Activated CD4-positive, alpha-beta memory T cell treated with anti-CD3 and anti-CD28 coated beads for 36 hours (primary cell): Measurements from ENCODE around the gene NAV2. TPM values are rescaled to one million over a fixed set of nuclear protein-coding genes. Genes with fewer than 3 reads are reported as not detected.

Experiments
- CTCF ChIA-PET: fragments of 350-600 bp; sonication (Branson Sonifier 250); formaldehyde crosslinking; loops from one replicate; lab custom pipeline; 2021; ENCODE audit warnings: antibody characterized with exemption, inconsistent platforms; lab: Charles Lee
- POLR2A ChIA-PET: fragments of 350-600 bp; sonication (Branson Sonifier 250); formaldehyde crosslinking; loops from one replicate; lab custom pipeline; 2021; ENCODE audit warnings: antibody characterized with exemption; lab: Charles Lee
- DNase-seq: peaks from one replicate; pipeline ENCODE4 v3.0.0-alpha.2; 2020
- H3K27ac Mint-ChIP-seq: one replicate; pipeline ENCODE4 v1.8.0; 2021; ENCODE audit warnings: mixed read lengths
- H3K27me3 Mint-ChIP-seq: one replicate; pipeline ENCODE4 v1.8.0; 2021; ENCODE audit warnings: mixed read lengths
- H3K36me3 Mint-ChIP-seq: one replicate; pipeline ENCODE4 v1.8.0; 2021; ENCODE audit warnings: mixed read lengths
- H3K4me1 Mint-ChIP-seq: one replicate; pipeline ENCODE4 v1.8.0; 2021; ENCODE audit warnings: low read depth, mixed read lengths
- H3K4me3 Mint-ChIP-seq: one replicate; pipeline ENCODE4 v1.8.0; 2021; ENCODE audit warnings: mild to moderate bottlenecking, mixed read lengths
- H3K9me3 Mint-ChIP-seq: one replicate; pipeline ENCODE4 v1.8.0; 2021; ENCODE audit warnings: mixed read lengths
- intact Hi-C: fragments of 100-400 bp; cut with micrococcal nuclease; formaldehyde crosslinking; loops from one replicate; pipeline ENCODE4 v1.15.1; 2023
- total RNA-seq, 2 experiments: library from RNA; stranded (reverse); gene quantifications; one replicate each; pipeline ENCODE4 v1.2.3, GENCODE V29; 2021

Gene NAV2
- total RNA-seq, 2 experiments from 2014 or later = 0.75 to 0.86 TPM

DNA sequence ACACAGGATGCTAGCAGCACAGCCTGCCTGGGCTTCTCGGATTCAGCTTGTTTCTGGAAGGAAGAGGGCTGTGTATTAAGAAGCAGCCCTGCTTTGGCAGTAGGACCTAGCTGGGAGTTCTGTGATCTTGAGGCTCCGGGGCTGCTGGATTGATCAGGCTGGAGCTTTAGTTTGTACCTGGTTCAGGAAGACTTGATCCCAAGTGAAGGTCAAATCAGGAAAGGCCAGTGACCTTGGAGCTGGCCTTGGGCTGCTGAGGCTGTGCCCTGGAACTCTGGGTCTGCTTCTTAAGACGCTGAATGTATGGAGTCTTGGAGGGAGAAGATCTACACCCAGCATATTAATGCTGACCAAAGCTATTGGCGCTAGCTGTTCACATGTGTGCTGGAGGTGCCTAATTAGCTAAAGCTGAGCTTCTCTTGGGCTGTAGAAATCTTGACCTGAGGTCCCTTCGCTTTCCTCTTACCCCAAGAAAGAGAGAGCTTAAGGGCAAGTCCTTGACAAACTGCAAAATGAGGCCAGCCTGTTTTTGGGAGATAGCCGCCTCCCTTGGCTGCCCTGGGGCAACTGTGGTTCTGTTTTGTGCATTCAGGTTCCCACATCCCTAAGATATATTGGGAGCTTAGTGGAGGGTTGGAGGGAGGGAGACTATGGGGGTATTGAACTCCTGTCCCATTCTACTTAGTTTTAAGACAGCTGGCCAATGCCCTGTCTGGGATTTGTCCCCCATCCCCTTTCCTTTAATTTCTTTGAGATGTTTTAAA, 311.7 kb downstream of the NAV2 start:
- H3K27ac Mint-ChIP-seq = no peak overlapping the region
- intact Hi-C loops = no loop called here

DNA sequence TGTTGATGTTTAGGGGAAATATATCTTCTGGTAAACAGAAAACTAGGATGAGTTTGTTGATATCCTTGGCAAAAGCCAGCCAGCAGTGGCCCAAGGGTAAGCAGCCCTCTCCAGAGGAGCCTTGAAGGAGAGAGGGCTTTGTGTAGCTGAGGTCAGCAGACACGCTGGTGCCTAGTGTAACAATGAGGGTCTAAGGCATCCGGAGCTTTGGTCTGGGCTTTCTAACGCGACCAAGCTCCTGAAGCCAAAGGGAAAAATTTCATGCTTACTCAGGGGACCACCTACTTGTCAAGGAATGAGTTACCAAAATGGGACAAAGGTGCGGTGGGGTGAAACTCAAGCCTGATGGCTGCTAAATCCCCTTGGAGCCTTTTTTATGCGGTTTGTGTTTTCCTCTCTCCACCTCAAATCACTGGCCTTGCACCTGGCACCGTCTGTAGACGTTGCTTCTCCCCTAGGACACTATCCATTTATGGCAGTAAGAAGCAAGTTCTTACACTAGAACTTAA, 312.7 kb downstream of the NAV2 start:
- Mint-ChIP-seq H3K4me3 (no peak overlapping the region), H3K9me3 (no peaks in the 10 kb centered on the region), H3K4me1 (no peaks in the 10 kb centered on the region), H3K27me3 (peaks cover 2% of the 10 kb centered on the region), H3K36me3 (no peaks in the 10 kb centered on the region), H3K27ac (no peak overlapping the region)
- CTCF ChIA-PET = no interaction called here
- POLR2A ChIA-PET = no interaction called here
- intact Hi-C loops = no loop called here
- no peak for DNase-seq

More for the DNA sequence above, 311.7 kb downstream of the NAV2 start:
- ChIA-PET POLR2A (no interaction called here), CTCF (no interaction called here)
- H3K9me3 Mint-ChIP-seq = no peaks in the 10 kb centered on the region
- H3K4me1 Mint-ChIP-seq = no peaks in the 10 kb centered on the region
- H3K4me3 Mint-ChIP-seq = no peak overlapping the region
- H3K27me3 Mint-ChIP-seq = peaks cover 2% of the 10 kb centered on the region
- no peak for DNase-seq
- no peaks in the 10 kb centered on the region for H3K36me3 Mint-ChIP-seq

DNA sequence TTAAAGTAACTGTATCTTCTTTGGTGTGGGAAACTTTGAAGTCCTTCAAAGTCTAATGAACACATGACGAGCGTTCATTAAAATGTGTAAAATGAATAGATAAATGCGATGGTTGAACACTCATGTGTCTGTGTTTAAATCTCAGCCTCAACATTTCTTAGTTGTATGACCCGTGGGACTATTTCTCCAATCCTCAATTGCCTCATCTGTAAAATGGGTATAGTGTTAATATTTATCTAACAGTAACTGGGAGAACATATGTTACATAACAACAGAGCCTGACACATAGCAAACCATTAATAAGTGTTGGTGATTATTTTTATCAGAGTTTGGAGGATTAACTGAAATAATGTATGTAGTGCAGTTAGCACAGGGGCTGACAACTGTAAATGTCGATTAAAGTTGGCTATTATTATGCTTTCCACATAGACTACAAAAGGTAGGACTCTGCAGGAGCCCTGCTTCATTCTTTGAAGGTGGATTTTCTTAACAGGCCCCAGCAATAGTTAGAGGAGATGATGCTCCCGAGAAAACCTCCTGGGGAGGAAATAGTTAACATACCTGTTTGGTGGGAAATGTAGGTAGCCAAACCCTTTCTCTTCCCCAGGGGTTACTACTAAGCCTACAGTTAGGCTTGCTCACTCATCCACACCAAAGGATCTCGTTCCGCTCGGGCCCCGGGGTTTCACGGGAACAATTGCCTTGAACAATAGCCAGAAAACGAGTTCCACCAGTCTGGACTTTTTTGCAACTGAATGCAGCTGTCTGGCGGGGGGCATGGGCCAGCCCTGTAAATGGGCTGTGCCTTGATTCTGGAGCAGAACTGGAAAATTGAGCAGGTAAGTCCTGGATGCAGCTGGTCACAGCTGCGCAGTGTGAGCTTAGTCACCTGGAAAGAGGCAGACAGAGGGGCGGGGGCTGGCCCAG, 314.3 kb downstream of the NAV2 start:
- DNase-seq = no peak
- Mint-ChIP-seq H3K36me3 (no peaks in the 10 kb centered on the region), H3K4me3 (no peak overlapping the region), H3K4me1 (no peaks in the 10 kb centered on the region), H3K9me3 (no peaks in the 10 kb centered on the region), H3K27me3 (peaks cover 2% of the 10 kb centered on the region), H3K27ac (no peak overlapping the region)
- intact Hi-C loops = no loop called here
- CTCF ChIA-PET = no interaction called here
- POLR2A ChIA-PET = no interaction called here

DNA sequence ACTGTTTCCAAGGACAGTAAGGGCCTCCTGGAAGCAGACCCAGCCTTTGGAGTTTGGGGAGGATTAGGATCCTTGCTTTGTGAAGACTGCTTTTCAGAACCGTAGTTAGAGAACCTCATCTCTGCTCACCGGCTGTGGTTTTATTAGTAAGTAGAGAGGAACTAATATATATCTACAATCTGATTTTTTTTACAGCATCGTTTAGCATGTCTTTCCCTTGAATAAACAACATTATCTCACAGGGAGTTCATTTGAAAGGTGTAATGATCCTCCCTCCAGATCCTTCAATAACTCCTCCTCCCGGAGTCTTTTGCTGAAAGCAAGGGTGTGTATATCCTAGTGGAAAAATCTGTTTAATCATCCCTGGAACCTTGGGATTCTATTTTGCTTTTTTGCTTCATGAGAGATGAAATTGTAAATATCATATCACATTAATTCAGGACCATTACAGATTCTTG, 314.9 kb downstream of the NAV2 start:
- Mint-ChIP-seq H3K27me3 (peaks cover 3% of the 10 kb centered on the region), H3K4me1 (no peaks in the 10 kb centered on the region), H3K27ac (no peak overlapping the region), H3K4me3 (no peak overlapping the region), H3K36me3 (no peaks in the 10 kb centered on the region), H3K9me3 (no peaks in the 10 kb centered on the region)
- intact Hi-C loops = no loop called here
- POLR2A ChIA-PET = no interaction called here
- no peak for DNase-seq
- CTCF ChIA-PET = no interaction called here

DNA sequence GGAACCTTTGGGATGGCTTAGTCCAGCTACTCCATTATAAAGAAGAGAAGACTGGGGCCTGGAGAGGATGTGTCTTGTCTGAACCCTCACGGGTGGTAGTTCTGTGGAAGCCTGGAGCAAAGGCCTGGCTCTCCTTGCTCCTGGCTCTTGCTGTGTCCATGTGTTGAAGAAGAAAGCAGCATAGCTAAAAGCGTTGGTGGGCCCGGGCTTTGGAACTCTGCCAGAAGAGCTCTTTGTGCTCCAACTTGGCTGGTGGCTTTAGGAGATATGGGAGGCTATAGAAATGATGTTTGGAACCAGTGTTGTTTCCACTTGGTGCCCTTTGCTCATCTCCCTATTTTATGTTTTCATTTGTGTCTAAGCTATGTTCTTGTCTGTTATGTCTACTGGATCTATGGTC, 316.6 kb downstream of the NAV2 start:
- no peak for DNase-seq
- Mint-ChIP-seq H3K27me3 (peaks cover 6% of the 10 kb centered on the region), H3K4me1 (no peaks in the 10 kb centered on the region), H3K9me3 (no peaks in the 10 kb centered on the region), H3K27ac (no peak overlapping the region), H3K4me3 (no peak overlapping the region), H3K36me3 (no peaks in the 10 kb centered on the region)
- ChIA-PET CTCF (no interaction called here), POLR2A (no interaction called here)
- intact Hi-C loops = no loop called here

- no peak for DNase-seq
- H3K4me3 Mint-ChIP-seq = no peak overlapping the region
- intact Hi-C loops = no loop called here
- peaks cover 15% of the 10 kb centered on the region for H3K27me3 Mint-ChIP-seq
- no peaks in the 10 kb centered on the region for H3K4me1 Mint-ChIP-seq
- H3K9me3 Mint-ChIP-seq = no peaks in the 10 kb centered on the region
- H3K27ac Mint-ChIP-seq = no peak overlapping the region
- ChIA-PET CTCF (no interaction called here), POLR2A (no interaction called here)
- no peaks in the 10 kb centered on the region for H3K36me3 Mint-ChIP-seq
Measured at GRCh38 chr11:20030472-20030871, 317.8 kb downstream of the NAV2 start.

GRCh38 chr11:20031155-20032001, 318.7 kb downstream of the NAV2 start:
- DNase-seq = no peak
- CTCF ChIA-PET = no interaction called here
- H3K4me1 Mint-ChIP-seq = no peaks in the 10 kb centered on the region

GRCh38 chr11:20032127-20032526, 319.5 kb downstream of the NAV2 start:
- Mint-ChIP-seq H3K27me3 (peaks cover 18% of the 10 kb centered on the region), H3K4me3 (no peak overlapping the region), H3K27ac (no peak overlapping the region), H3K9me3 (no peaks in the 10 kb centered on the region), H3K4me1 (peaks cover 1% of the 10 kb centered on the region), H3K36me3 (no peaks in the 10 kb centered on the region)
- ChIA-PET CTCF (no interaction called here), POLR2A (no interaction called here)
- DNase-seq = no peak
- intact Hi-C loops = no loop called here

More at GRCh38 chr11:20031155-20032001, 318.7 kb downstream of the NAV2 start:
- H3K27ac Mint-ChIP-seq = no peak overlapping the region
- H3K4me3 Mint-ChIP-seq = no peak overlapping the region
- H3K36me3 Mint-ChIP-seq = no peaks in the 10 kb centered on the region
- peaks cover 18% of the 10 kb centered on the region for H3K27me3 Mint-ChIP-seq
- H3K9me3 Mint-ChIP-seq = no peaks in the 10 kb centered on the region
- POLR2A ChIA-PET = no interaction called here
- intact Hi-C loops = no loop called here

- intact Hi-C loops = no loop called here
- ChIA-PET CTCF (no interaction called here), POLR2A (no interaction called here)
- peaks cover 5% of the 10 kb centered on the region for H3K4me1 Mint-ChIP-seq
- H3K27me3 Mint-ChIP-seq = peaks cover 18% of the 10 kb centered on the region
- DNase-seq = no peak
- no peak overlapping the region for H3K4me3 Mint-ChIP-seq
- H3K36me3 Mint-ChIP-seq = no peaks in the 10 kb centered on the region
- H3K27ac Mint-ChIP-seq = no peak overlapping the region
- H3K9me3 Mint-ChIP-seq = no peaks in the 10 kb centered on the region
Measured at GRCh38 chr11:20032577-20033260, 320.1 kb downstream of the NAV2 start.

DNA sequence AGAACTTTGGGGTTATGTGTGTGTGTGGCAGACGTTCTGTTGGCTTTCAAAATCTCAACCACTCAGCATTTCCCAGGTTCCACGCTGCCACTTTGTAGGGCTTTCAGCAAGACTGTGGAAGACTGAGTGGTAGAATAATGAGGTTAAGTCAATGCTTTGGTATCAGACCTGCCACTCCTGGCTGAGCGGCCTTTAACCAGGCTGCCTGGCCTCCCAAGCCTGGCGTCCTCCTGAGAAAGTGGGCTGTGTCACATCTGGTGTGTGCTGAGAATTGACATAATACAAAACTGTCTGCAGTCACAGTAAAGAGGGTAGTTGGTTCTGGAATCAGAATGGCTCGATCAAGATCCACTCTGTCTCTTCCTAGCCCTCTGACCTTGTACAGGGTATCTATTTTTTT, 321.2 kb downstream of the NAV2 start:
- ChIA-PET POLR2A (no interaction called here), CTCF (no interaction called here)
- Mint-ChIP-seq H3K27me3 (peaks cover 19% of the 10 kb centered on the region), H3K36me3 (no peaks in the 10 kb centered on the region), H3K4me3 (no peak overlapping the region), H3K4me1 (peaks cover 8% of the 10 kb centered on the region), H3K9me3 (no peaks in the 10 kb centered on the region), H3K27ac (no peak overlapping the region)
- intact Hi-C loops = no loop called here
- no peak for DNase-seq

DNA sequence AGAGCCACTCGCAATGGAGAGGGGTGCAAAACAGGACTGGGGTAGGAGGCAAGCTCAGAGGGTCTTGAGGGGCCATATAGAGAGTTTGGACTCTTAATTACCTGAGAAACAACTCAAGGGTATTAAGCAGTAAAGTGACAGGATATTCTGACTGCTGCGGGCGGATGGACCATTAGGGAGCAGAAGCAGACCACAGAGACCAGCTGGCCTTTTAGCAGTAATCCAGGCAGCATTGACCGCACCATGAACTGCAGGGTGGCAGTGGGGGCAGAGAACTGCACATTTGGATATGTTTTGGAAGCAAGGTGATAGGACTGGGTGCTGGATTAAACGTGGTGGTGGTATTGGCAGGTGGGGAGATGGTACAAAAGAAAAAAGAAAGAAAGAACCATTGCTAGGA, 322.3 kb downstream of the NAV2 start:
- Mint-ChIP-seq H3K4me3 (no peak overlapping the region), H3K36me3 (no peaks in the 10 kb centered on the region), H3K9me3 (no peaks in the 10 kb centered on the region), H3K27ac (no peak overlapping the region), H3K4me1 (peaks cover 8% of the 10 kb centered on the region), H3K27me3 (peaks cover 19% of the 10 kb centered on the region)
- ChIA-PET CTCF (interaction anchor here (1.3 kb wide), 1 partner anchor 83 kb away, joined by 3 read pairs; no protein-coding TSS in a partner anchor), POLR2A (no interaction called here)
- intact Hi-C loops = no loop called here
- DNase-seq = no peak
